Upper lobe of left lung (tissue), 6 donors: ENCODE results near the gene ADI1. TPM values are rescaled to one million over a fixed set of nuclear protein-coding genes. Genes with fewer than 3 reads are reported as not detected.

ENCODE experiments used
- ATAC-seq, 2 donors: fragments of 200-7000 bp; cut with Tn5 transposase; one replicate each; pipeline ENCODE4 v1.9.1; 2022; ENCODE audit warnings: mild to moderate bottlenecking in 2 of 2, moderate library complexity in 2 of 2; ENCODE audit not compliant: low FRiP score in 2 of 2
- DNase-seq, 2 donors: peaks; one replicate each; pipeline ENCODE4 v3.0.0-alpha.2; 2019 to 2020
- H3K27ac ChIP-seq, 4 donors: fragments of 200-600 bp; sonication (generic); one replicate each; pipeline ENCODE4 v1.5.1; 2016 to 2019
- H3K27me3 ChIP-seq, 4 donors: fragments of 200-600 bp; sonication (generic); one replicate each; pipeline ENCODE4 v1.5.1; 2017 to 2019
- H3K36me3 ChIP-seq, 4 donors: fragments of 200-600 bp; sonication (generic); one replicate each; pipeline ENCODE4 v1.5.1; 2016 to 2019
- H3K4me1 ChIP-seq, 4 donors: fragments of 200-600 bp; sonication (generic); one replicate each; pipeline ENCODE4 v1.5.1; 2018 to 2019
- H3K4me3 ChIP-seq, 4 donors: fragments of 200-600 bp; sonication (generic); one replicate each; pipeline ENCODE4 v1.5.1; 2017 to 2019; ENCODE audit warnings: mild to moderate bottlenecking in 2 of 4, moderate library complexity in 1 of 4
- H3K9me3 ChIP-seq, 4 donors: fragments of 200-600 bp; sonication (generic); one replicate each; pipeline ENCODE4 v1.5.1; 2018 to 2019
- EP300 ChIP-seq, 4 donors: sonication (generic); formaldehyde crosslinking; IDR thresholded peaks; one replicate each; pipeline ENCODE4 v1.5.1; 2017; ENCODE audit warnings: antibody characterized with exemption in 4 of 4, control low read depth in 2 of 4
- POLR2A ChIP-seq, 4 donors: fragments of 450-650 bp; IDR thresholded peaks; one replicate each; pipeline ENCODE4 v1.5.1; 2016 to 2017; ENCODE audit warnings: antibody characterized with exemption in 4 of 4, mild to moderate bottlenecking in 2 of 4
- POLR2AphosphoS5 ChIP-seq, 2 donors: sonication (generic); formaldehyde crosslinking; IDR thresholded peaks; one replicate each; pipeline ENCODE4 v1.5.1; 2017; ENCODE audit warnings: antibody characterized with exemption in 2 of 2
- WGBS, 2 donors: methylation state at CpG; one replicate each; pipeline ENCODE4 v1.1.5; 2017 to 2018; 5-methylcytosine and 5-hydroxymethylcytosine counted together
- total RNA-seq, 6 donors: library from RNA; depleted of rRNA in 4 of 6; stranded (reverse); fragments of >200 nt in 4 of 6; gene quantifications; one replicate each; pipeline versions ENCODE4 v1.1.0 to v1.2.1, GENCODE V29; 2016 to 2021
- TF ChIP-seq, protein P1 (sequence below), 6 experiments: fragments of 450-650 bp in 4 of 6; fragments of 200-600 bp in 2 of 6; sonication (generic) in 2 of 6; IDR thresholded peaks; one replicate each; pipeline ENCODE4 v1.5.1; 2016 to 2019; ENCODE audit warnings: antibody characterized with exemption in 6 of 6
- donor health status: DM: no; HTN: no; CAD: no; lungs with moderate emphysema.
- donor health status: DM: no; HTN: yes; CAD: no; lungs with severe emphysema.

The ADI1 gene
- total RNA-seq, 6 donors from 2014 or later, result 40.9 to 87.3 (median 77.3) TPM

DNA sequence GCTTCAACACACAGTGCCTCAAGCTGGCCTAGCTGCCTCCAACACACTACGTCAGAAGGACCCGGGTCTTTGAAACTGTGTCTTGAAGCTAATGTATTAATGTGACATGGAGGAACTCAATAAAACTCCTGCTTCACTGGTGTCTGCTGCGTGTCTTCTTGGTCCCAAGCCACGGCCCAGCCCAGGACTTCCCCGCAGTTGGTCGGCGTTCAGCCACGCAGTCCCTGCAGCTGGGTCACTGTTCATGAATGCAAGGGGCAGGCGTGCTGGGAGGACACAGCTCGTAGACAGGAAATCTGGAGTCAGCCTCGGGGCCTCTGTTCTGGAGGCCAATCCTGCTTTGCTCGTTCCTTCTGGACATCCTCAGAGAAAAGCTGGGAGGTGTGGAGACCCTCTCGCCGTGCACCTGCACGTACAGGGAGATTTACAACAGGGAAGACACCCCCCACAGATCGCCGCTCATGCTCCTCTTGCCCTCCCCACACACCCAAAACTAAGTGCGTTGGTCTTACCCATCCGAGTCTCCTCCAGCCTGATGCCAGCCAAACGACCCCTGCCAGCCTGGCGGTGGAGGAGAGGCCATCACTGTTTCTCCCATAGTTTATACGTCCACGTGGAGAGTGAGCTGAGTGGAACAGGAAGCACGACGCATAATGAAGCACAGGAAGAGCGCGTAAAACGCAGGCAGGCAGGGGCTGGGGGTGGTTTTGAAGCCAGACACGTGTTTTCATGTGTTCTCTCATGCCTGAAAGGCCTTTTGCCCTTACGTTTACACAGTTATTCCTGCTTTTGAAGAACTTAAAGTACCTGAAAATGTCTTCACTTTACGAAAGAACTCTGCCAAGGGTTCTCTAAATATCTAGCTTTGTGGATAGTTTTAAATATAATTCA lies 39.7 kb downstream of the ADI1 start:
- TF ChIP-seq POLR2AphosphoS5 (IDR thresholded peaks at IDR 0.05) (no peak), EP300 (IDR thresholded peaks at IDR 0.05) (no peak), POLR2A (IDR thresholded peaks at IDR 0.05) (no peak)
- TF ChIP-seq, protein P1, sequence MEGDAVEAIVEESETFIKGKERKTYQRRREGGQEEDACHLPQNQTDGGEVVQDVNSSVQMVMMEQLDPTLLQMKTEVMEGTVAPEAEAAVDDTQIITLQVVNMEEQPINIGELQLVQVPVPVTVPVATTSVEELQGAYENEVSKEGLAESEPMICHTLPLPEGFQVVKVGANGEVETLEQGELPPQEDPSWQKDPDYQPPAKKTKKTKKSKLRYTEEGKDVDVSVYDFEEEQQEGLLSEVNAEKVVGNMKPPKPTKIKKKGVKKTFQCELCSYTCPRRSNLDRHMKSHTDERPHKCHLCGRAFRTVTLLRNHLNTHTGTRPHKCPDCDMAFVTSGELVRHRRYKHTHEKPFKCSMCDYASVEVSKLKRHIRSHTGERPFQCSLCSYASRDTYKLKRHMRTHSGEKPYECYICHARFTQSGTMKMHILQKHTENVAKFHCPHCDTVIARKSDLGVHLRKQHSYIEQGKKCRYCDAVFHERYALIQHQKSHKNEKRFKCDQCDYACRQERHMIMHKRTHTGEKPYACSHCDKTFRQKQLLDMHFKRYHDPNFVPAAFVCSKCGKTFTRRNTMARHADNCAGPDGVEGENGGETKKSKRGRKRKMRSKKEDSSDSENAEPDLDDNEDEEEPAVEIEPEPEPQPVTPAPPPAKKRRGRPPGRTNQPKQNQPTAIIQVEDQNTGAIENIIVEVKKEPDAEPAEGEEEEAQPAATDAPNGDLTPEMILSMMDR (IDR thresholded peaks at IDR 0.05), result no peak
- ATAC-seq (no peak), DNase-seq (no peak)
- Histone ChIP-seq H3K4me3 (no peak overlapping the region), H3K27me3 (no peaks in the 10 kb centered on the region), H3K27ac (no peak overlapping the region), H3K4me1 (no peaks in the 10 kb centered on the region), H3K36me3 (peaks cover 12 to 77% (median 33%) of the 10 kb centered on the region in 4 donors), H3K9me3 (no peaks in the 10 kb centered on the region)
- WGBS, 2 donors, result 84 to 88% methylated on average over 24 to 31 of the region's 31 CpGs

DNA sequence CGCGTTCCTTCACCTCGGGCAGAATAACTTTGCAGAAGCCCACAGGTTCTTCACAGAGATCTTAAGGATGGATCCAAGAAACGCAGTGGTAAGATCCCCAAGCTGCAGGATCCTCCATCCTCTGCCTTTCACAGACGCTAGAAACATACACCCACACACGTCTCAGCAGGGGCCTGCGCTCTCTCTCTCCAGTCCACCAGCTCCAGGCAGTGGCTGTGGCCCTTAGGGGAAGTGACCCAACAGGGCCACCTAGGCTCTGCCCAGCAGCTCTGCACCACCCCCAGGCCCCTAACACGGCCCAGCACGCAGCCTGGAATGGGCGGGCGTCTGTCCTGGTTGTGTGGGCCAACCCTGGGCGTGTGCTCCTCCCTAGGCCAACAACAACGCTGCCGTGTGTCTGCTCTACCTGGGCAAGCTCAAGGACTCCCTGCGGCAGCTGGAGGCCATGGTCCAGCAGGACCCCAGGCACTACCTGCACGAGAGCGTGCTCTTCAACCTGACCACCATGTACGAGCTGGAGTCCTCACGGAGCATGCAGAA lies 40.4 kb downstream of the ADI1 start:
- no peak overlapping the region for H3K4me3 ChIP-seq
- ATAC-seq (no peak), DNase-seq (no peak)
- 92 to 96% methylated on average over 17 to 19 of the region's 19 CpGs for WGBS, 2 donors
- no peak overlapping the region for H3K27ac ChIP-seq
- no peaks in the 10 kb centered on the region for H3K27me3 ChIP-seq
- no peak for TF ChIP-seq POLR2AphosphoS5 (IDR thresholded peaks at IDR 0.05)
- TF ChIP-seq EP300 (IDR thresholded peaks at IDR 0.05), result no peak
- TF ChIP-seq POLR2A (IDR thresholded peaks at IDR 0.05), result no peak
- TF ChIP-seq, protein P1 (IDR thresholded peaks at IDR 0.05), result no peak
- H3K36me3 ChIP-seq, result peaks cover 12 to 84% (median 35%) of the 10 kb centered on the region in 4 donors
- H3K9me3 ChIP-seq, result no peaks in the 10 kb centered on the region
- no peaks in the 10 kb centered on the region for H3K4me1 ChIP-seq

DNA sequence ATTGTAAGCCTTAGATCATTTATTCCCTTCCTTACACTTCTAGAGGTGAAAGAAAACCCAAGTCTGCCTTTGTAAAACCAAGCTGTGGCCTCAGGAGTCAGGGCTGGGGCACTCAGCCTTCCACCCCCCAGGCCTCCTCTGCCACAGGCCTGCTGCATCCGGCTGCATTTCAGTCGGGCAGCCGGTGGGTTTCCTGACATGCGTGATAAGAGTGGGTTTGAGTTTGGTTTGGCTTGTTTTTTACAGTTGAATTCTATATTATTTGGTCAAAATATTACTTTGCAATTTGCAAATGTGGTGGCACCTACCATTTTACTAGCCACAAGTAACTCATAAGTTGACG lies 42.4 kb downstream of the ADI1 start:
- ATAC-seq, result no peak
- Histone ChIP-seq H3K4me3 (no peak overlapping the region), H3K9me3 (no peaks in the 10 kb centered on the region), H3K27me3 (no peaks in the 10 kb centered on the region), H3K4me1 (no peaks in the 10 kb centered on the region), H3K27ac (no peak overlapping the region), H3K36me3 (peaks cover 18 to 86% (median 43%) of the 10 kb centered on the region in 4 donors)
- no peak for DNase-seq
- 69 to 76% methylated on average over 5 of the region's 5 CpGs for WGBS, 2 donors
- TF ChIP-seq POLR2A (IDR thresholded peaks at IDR 0.05) (no peak), POLR2AphosphoS5 (IDR thresholded peaks at IDR 0.05) (no peak), EP300 (IDR thresholded peaks at IDR 0.05) (no peak)
- TF ChIP-seq, protein P1 (IDR thresholded peaks at IDR 0.05), result no peak

DNA sequence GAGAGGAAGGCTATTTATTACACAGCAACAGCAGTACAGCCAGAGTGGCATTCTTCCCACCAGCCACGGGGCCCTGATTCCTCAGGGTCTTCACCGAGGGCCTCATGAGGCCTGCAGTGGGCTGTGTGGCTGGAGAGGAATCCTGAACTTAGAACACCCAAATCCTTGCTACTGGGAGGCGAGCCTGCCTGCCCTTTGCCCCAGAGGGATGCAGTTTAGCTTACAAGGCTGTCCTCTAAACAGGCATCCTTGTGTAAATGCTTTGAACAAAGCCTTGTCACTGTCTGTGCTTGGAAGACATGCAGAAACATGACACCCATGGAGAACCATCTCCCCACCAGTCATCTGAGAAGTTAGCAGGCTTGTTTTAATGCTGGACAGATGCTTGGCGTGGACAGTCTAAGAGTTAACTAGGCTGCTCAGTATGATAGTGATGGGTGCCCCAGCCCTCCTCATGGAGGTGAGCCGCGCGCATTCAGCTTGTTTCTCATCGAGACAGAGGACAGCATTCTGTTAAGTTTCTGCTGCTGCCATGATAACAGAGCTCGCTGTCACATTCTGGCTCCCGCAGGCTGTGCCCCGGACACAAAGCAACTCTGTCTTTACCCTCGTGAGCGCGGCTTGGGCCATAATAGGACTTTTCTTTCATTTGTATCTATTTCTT lies 42.9 kb downstream of the ADI1 start:
- ATAC-seq (no peak), DNase-seq (no peak)
- WGBS, 2 donors, result 88 to 90% methylated on average over 14 of the region's 14 CpGs
- Histone ChIP-seq H3K9me3 (no peaks in the 10 kb centered on the region), H3K27me3 (no peaks in the 10 kb centered on the region), H3K36me3 (peaks cover 18 to 86% (median 43%) of the 10 kb centered on the region in 4 donors), H3K27ac (no peak overlapping the region), H3K4me1 (no peaks in the 10 kb centered on the region), H3K4me3 (no peak overlapping the region)
- no peak for TF ChIP-seq EP300 (IDR thresholded peaks at IDR 0.05)

DNA sequence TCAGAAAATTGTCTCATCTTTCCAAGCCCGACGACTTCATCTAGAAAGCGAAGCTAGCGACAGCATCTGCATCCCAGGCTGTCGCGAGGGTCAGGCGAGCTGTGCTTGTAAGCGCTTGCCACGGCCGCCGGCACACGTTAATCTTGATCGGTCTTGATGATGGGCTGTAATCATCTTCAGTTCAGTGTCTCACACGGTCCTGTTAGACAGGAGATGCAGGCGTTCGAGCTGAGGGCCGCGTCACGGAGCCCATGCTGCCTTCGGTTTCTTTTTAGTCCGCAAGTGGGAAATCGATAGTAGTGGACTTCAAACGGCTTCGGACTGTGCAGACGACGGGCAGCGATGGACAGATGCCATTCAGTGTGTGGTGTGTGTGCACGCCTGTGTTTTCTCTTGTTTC lies 43.6 kb downstream of the ADI1 start:
- no peak overlapping the region for H3K27ac ChIP-seq
- H3K27me3 ChIP-seq, result no peaks in the 10 kb centered on the region
- TF ChIP-seq, protein P1 (IDR thresholded peaks at IDR 0.05), result no peak
- TF ChIP-seq POLR2AphosphoS5 (IDR thresholded peaks at IDR 0.05) (no peak), POLR2A (IDR thresholded peaks at IDR 0.05) (no peak), EP300 (IDR thresholded peaks at IDR 0.05) (no peak)
- peaks cover 18 to 92% (median 43%) of the 10 kb centered on the region in 4 donors for H3K36me3 ChIP-seq
- ATAC-seq (no peak), DNase-seq (no peak)
- H3K9me3 ChIP-seq, result no peaks in the 10 kb centered on the region
- H3K4me3 ChIP-seq, result no peak overlapping the region
- no peaks in the 10 kb centered on the region for H3K4me1 ChIP-seq
- WGBS, 2 donors, result 94 to 95% methylated on average over 27 to 28 of the region's 28 CpGs
